Diencephalon (tissue), 1 donor: ENCODE data around the gene ZFAND2B. TPM values are rescaled to one million over a fixed set of nuclear protein-coding genes. Genes with fewer than 3 reads are reported as not detected.

Experiments
- total RNA-seq: library from RNA; depleted of rRNA; stranded (reverse); fragments of >200 nt; gene quantifications from one replicate; pipeline ENCODE4 v1.2.3, GENCODE V29; 2014

The ZFAND2B gene, protein sequence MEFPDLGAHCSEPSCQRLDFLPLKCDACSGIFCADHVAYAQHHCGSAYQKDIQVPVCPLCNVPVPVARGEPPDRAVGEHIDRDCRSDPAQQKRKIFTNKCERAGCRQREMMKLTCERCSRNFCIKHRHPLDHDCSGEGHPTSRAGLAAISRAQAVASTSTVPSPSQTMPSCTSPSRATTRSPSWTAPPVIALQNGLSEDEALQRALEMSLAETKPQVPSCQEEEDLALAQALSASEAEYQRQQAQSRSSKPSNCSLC
- total RNA-seq: 12.5 TPM

DNA sequence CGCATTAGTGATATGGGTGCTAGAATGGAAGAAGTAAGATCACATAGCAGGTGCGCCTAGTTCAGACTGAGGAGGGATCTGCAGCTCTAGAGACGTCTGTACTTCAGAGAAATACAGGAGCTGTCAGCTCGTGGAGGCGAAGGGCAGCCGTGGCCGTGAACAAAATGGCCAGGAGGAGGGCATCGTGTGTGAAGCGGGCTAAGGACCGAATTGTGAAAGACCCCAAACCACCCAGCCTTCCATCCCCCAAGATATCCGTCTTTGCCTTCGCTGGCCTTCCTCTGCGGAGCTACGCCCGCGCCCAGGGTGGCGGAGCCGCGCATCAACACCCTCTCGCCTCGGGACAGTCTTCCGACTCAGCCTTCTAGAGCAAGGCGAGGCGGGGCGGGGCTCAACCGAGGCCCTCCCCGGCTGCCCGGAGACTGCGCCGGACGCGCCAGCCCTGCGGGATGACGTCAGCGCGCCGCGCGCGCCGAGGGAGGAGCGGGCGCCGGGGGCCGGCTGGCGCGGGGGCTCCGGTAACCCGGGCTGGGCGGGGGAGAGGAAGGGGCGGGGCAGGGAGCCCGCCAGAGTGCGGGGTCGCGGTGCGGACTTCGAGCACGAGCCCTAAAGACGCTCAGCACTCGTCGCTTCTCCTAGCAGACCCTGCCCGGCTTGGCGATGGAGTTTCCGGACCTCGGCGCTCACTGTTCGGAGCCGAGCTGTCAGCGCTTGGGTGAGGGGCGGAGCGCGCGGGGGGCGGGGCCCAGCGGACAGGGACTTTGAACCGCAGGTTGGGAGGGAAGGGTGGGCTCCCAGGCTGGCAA, at the start of gene ZFAND2B:
TSS of gene ZFAND2B (plus strand) at position 455 of the 806 bp plus-strand sequence. CDS start at position 661, 206 bp downstream.

DNA sequence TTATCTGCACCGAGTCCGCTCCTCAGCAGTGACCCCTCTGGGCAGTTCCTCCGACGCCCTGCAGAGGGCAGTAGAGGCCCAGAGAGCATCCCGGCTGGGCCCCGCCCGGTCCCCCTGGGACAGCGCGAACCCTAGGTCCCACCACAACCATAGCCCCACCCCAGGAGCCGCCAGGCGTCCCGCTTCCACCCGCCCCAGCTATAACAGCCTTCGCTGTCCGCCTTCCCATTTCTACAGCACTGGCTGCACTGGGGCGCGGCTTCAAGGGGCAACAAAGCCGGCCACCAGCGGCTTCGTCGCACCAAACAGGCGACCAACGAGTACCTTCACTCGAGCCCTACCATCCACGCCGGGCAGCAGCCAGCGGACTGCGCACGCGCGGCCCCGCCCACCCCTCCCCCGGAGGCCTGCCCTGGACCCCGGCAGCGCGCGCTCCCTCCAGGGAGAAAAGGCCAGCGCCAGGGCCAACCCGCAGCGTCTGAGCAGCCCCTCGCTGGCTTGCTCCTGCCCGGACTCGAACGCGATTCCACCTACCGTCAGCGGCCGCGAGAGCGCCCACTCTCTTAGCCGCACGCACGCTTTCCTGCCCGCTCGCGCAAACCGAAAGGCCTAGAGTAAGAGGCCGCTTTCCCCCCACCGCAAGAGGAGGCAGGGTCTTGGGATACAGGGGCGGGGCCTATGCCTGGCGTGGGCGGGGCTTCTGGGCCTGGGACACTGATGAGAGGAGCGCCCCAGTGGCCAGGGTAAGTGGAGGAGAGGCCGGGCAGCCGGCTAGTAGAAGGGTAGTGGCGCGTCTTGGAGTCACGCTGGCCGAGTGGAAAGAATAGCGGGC, 46.2 kb upstream of the ZFAND2B start, which contains the start of gene NHEJ1:
TSS of gene NHEJ1 (minus strand) at position 630 of the 832 bp plus-strand sequence. CDS start 2,453 bp downstream, outside the sequence.

DNA sequence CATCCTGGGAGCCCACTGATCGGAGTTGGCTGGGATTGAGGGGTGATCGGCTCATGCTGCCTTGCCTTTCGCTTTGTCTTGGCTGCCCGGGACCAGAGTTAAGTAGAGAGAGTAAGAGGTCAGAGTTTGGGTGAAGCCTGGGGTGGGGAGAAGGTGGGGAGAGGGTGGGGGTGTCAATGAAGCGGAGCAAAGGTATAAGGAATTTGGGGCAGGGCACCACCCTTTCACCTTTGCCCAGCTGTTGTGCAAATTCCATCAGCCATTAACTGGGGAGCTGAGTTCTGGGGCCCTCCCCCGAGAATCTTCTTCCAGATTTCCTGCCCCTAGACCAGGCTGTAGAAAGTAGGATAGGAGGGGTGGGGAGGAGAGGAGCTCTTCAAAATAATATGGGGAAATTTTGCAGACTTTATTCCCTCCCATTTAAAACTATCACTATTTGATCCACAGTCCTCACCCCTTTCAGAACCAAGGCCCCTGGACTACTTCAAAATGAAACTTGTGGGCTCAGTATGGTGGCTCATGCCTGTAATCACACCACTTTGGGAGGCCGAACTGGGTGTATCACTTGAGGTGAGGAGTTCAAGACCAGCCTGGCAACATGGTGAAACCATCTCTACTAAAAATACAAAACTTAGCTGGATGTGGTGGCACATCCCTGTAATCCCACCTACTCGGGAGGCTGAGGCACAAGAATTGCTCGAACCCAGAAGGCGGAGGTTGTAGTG, 36.5 kb upstream of the ZFAND2B start, which contains the start of gene SLC23A3:
TSS of gene SLC23A3 (minus strand) at position 100 of the 725 bp plus-strand sequence. CDS start at position 55, 45 bp downstream.

DNA sequence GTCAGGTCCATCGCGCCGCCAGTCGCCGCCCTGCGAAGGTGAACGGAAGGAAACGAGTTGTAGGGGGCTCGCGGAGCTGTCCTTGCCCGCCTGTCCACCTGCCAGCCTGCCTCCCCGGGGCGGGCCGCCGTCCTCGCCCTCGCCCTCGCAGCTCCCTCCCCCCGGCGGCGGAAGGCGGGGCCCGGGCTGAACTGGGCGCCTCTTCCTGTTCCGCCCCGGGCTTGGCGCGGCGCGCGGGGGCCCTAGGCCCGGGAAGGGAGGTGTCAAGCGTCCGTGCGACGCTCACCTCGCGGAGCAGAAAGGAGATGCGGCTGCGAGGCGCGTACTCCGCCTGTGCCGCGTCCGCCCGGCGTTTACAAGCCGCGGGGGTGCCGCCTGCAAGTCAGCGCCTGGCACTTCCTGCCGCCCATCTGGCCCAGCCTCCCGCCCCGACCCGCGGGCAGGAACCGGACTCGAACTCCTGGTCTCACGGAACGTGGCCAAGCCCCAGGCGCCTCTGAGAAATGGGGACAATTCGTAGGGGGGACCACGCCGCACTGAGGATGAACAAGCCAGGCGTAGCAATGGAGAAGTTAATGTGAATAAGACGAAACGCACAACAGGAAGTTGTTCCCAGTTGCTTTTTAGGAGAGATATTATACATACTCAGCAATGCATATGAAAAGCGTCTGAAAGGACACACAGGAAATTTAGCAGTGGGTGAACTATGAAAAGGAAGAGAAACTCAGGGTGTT, 29.6 kb upstream of the ZFAND2B start, which contains the start of gene CNPPD1:
TSS of gene CNPPD1 (minus strand) at position 108 of the 734 bp plus-strand sequence. CDS start at position 11, 97 bp downstream.

DNA sequence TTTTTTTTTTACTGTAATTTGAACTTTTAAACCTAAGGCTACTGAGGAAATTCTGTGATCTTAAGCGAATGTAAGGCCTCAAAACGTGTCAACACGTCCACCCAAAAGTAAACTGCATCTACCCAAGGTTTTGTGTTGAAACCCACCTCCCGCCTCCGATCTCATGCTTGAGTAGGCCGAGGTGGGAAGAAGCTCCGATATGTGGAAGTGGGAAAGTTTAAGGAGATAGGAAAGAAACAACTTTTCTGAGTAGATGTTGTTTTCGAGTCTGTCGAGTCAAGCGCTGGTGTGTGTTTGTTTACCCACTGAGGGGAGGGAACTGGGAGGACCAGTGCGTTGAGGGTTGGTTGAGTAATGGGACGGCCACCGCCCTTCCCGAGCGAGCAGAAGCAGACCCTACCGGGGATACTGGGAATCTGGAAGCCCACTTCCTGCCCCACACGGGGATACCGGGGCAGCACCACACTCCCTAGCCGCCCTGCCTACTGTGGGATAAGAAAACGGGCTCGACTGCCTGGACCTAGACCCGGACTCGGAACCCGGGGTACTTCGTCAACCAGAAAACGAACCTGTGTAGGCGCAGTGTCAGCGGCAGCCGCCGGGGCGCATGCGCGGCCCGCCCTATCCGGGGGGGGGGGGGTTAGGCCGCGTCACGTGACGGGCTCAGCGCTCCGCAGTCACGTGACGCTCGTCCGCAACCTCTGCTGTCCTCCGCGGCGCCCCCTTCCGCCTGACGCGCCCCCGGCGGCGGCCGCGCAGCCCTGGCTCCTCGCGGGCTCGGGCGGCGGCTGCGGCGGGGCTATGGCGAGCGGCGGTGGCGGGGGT, 28.8 kb upstream of the ZFAND2B start, which contains the start of gene RETREG2:
TSS of gene RETREG2 (plus strand) at position 724 of the 825 bp plus-strand sequence. CDS start at position 802, 78 bp downstream.

DNA sequence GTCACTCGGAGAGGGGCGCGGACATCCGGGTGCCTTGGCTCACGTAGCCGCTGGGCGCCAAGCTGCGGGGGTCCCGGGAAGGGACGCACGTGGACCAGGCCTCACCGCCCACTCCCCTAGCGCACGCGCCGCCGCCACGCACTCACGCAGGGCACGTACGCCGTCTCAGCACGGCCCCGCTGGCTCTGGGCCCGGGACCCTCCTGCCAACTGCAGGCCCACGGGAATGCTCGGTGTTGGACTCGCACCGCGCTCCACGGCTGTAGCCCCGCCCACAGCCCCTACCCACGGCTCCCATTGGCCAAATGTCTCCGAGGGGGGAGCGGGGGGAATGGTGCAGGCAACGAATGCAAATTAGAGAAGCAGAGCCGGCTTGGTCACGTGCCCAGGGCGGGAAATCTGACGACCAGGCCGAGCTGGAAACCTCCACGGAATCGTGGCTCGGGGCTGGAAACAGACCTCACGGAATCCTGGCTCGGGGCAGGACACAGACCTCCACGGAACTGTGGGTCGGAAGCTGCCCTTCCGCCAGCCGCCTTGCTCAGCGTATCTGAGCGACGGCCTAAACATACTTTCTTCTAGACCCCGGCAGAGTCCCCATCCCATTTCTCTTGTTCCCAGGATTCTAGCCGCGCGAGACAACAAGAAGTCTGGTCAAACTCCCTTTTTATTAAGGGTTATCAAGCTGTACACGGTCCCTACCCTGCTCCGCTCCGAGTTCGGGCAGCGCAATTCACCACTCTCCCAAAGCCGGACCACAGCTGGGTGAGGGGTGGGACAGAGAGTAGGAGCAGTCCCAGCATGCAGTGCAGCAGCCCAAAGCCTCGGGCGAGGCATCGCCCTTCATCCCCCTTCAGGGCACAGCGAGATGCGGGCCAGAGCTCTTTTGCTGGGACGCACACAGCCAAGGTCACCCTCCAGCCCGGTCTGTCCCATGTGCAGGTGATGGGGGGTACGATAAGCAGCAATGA, 12.4 kb downstream of the ZFAND2B start, which contains the start of gene ABCB6:
TSS of gene ABCB6 (minus strand) at position 227 of the 970 bp plus-strand sequence. CDS start 285 bp downstream, outside the sequence.

DNA sequence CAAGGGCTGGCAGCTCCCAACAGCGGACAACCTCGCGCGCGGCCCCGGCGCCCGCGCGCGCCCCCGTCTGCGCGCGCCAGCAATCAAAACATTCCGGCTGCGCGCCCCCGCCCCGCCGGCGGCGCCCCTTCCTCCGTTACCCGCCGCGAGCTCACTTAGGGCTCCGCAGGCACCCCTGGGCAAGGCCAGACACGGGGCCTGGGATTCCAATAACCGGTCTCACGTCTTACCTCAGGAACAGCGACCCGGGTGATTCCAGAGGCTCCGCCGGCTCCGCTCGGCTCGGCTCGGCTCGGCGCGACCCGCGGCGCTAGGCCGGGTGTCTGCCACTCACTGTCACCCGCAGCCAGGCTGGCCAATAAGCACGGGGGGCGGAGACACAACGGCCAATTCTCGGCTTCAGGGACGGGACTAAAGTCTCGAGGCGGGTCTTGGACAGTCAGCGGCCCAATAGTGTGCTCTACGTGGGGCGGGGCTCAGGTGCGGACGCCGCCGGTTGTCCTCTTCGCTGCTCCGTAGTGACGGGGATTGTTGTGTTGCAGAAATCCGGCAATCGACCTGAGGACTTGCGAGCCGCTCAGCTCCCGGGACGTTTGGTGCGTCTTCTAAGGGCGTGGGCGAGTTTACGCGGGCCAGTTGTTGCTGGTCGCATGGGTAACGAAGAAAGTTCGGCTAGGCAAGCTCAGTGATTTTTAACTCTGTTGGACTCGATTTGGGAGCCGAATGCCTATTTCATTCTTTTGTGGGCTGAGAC, 22.9 kb downstream of the ZFAND2B start, which contains the start of the genes ANKZF1 and ATG9A:
TSS of gene ANKZF1 (plus strand) at position 502 of the 754 bp plus-strand sequence. CDS start 452 bp downstream, outside the sequence.
TSS of gene ATG9A (minus strand) at position 332 of the 754 bp plus-strand sequence. CDS start 1,612 bp downstream, outside the sequence.

DNA sequence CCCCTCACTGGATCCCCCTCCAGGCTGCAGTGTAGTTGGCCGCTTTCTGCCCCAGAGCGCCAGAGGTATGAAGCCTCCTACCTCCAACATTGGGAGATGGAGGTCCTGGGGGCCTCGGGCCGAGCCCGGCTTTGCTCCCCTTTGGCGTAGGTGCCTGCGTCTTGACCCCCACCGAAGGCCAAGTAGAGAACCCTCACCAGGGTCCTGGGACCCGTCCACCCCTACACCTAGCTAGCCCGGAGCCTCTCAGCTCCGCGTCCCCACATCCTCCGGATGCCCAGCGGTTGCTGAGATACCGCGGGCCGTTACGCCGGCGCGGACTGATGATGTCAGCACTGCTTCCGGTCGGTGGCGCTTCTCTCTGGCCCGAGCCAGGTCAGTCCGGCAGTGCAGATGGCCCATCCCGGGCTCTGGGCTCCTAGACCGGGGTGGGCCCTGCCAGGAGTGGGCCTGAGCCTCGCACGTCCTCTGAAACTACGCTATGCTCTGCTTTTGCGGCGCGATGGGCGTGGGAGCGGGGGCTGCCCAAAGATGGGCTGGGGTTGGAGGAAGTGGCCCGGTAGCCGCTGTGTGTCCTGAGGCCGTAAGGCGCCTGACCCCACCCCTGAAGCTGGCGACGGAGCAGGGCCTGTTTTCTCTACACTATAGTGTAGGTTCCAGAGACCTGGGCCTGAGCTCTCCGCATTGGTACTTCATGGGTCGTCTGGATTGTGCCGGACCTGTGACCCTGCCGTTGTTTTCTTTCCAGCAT, 38.7 kb downstream of the ZFAND2B start, which contains the start of the genes GLB1L and STK16:
TSS of gene GLB1L (minus strand) at position 297 of the 751 bp plus-strand sequence. CDS start 1,871 bp downstream, outside the sequence.
TSS of gene STK16 (plus strand) at position 332 of the 751 bp plus-strand sequence. CDS start 521 bp downstream, outside the sequence.

DNA sequence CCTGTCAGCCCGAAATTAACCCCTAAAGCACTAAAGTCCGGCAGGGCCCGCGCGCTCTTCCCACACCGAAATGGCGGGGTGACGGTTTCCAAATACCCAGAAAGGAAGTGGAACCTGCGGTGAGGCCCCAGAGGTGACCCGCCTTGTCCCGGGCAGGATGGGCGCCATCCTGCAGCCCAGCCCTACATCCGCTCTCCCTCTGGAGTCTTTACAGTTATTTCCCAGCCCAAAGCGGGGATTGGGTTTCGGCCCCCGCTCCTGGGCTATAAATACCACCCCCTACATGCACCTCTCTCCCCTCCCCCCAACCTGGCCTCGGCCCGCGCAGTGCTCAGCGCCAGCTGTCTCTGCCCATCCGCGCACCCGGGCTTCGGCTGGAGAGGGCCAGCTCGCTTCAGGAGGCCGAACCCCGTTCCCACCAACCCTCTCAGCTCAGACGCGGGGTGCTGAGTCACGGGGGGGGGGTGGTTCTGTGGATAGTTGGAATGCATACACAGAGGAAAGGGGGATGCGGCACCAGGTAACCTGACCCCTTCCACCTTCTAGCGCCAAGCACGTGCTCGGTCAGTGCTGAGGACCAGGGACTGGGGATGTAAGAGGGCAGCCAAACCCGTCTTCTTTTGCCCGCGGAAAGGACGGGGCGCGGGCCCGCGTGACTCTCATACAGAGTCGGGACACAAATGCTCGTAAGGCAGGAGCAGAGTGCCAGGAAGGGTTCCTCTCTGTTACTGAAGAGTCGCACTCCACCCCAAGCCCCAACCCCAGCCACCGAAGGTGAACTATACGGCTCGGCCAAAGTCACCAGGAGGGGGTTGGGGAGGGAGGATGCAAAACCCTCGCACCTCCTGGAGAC, 46.5 kb downstream of the ZFAND2B start, which contains the start of gene TUBA4B:
TSS of gene TUBA4B (plus strand) at position 344 of the 853 bp plus-strand sequence. CDS start at position 509, 165 bp downstream.

DNA sequence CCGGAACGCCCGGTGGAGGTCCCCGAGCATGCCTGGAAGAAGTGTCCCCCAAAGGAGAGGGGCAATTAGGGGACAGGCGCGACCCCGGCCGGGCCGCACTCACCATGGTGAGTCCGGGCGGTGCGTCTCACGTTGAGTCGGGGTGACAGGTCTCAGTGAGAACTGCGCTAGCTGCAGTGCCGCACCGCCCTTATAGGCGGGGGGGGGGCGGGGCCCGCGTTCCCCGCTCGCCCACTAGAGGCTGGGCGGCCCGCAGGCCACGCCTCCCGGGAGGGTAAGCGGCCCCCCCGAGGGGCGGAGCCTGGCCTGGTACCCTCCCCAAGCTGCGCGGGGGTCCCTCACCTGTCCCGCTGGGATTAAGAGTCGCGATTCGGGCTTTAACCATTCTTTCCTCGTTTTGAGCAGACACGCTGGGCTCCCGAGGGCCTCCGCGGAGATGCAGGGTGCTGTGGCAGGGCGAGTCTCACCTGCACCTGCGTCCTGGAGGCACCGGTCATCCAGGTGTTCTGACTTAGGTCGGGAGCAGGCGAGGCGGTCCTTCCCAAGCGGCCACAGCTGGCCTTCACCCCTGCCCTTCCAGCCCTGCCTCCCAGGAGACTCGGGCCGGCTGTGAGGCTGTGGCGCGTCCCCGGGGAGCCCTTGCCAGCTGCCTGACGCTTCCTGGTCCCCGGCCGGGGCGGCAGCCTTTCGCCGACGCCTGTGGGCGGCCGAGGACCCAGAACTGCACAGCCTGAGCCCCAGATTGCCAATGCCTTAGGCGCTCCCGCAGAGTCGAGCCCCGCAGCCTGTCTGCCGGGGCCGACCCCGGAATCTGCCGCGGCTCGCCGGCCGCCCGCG, 47.4 kb downstream of the ZFAND2B start, which contains the start of gene TUBA4A:
TSS of gene TUBA4A (minus strand) at position 166 of the 837 bp plus-strand sequence. CDS start at position 106, 60 bp downstream.

